ENCODE measurements around the gene ANG. TPM values are rescaled to one million over a fixed set of nuclear protein-coding genes. Genes with fewer than 3 reads are reported as not detected.

Gene ANG
- total and polyA plus RNA-seq, 9 of the 15 experiments (the other 6 are each of a cell fraction or from before 2014, with no cell fraction given), result 0.21 to 0.73 (median 0.34) TPM; not detected in 4

GRCh38 chr14:20680843-20681347 is 7.7 kb upstream of the ANG start:
- ATAC-seq, result no peak
- no TSS peak for BruUV-seq (replicated peaks)
- no peaks in the 10 kb centered on the region for H3K36me3 ChIP-seq (ENCODE audit: control insufficient read depth, insufficient read depth, low read length)
- intact Hi-C loops (cut with micrococcal nuclease) (loop anchor here (5.0 kb wide), 1 partner anchor 339 kb away; the partner anchor contains the start of gene PARP2), in situ Hi-C loops (cut with MboI) (loop anchor here (5.0 kb wide), 1 partner anchor 49 kb away; no protein-coding TSS in a partner anchor)
- 0% methylated on average over 7 of the region's 7 CpGs for WGBS (ENCODE audit: insufficient coverage, low coverage, missing lambda C conversion rate)
- TF ChIP-seq POLR2A (conservative IDR thresholded peaks at IDR 0.05) (no peak), MAFK (IDR thresholded peaks at IDR 0.05; ENCODE audit: low read length) (peak; percentile 97), HOXB6 (CRISPR knock-in tag; IDR thresholded peaks at IDR 0.05; ENCODE audit: borderline replicate concordance) (no peak), ZNF609 (CRISPR knock-in tag; IDR thresholded peaks at IDR 0.05; ENCODE audit: borderline replicate concordance) (no peak), ZNF77 (CRISPR knock-in tag; IDR thresholded peaks at IDR 0.05) (no peak)
- H2AFZ ChIP-seq (ENCODE audit: low read depth, low read length), result peak overlapping the region; percentile 92
- H3K4me1 ChIP-seq (replicated peaks in 1 of 2; ENCODE audit: control insufficient read depth in 2 of 2, insufficient read depth in 2 of 2, low read length in 2 of 2), result peaks cover 10 to 13% of the 10 kb centered on the region in 2 experiments; a peak in 3 of 5 replicates
- peak; percentile 19 for FAIRE-seq
- H3K27me3 ChIP-seq (ENCODE audit: control insufficient read depth in 2 of 2, insufficient read depth in 2 of 2, low read length in 2 of 2), result no peaks in the 10 kb centered on the region
- peak overlapping the region; percentile 51 to 74; a peak in 3 of 4 replicates for H3K9ac ChIP-seq (ENCODE audit: insufficient read depth in 1 of 2, low read depth in 2 of 2, low read length in 2 of 2)
- no peaks in the 10 kb centered on the region for H3K9me3 ChIP-seq (replicated peaks; ENCODE audit: control insufficient read depth, insufficient read depth, low read depth, low read length)
- H4K20me1 ChIP-seq (replicated peaks; ENCODE audit: control insufficient read depth, insufficient read depth, low read length), result peaks cover 9% of the 10 kb centered on the region; the same call in 1 of the 2 replicates
- H3K79me2 ChIP-seq (ENCODE audit: control insufficient read depth, insufficient read depth, low read length), result no peaks in the 10 kb centered on the region
- H3K4me3 ChIP-seq, result peak overlapping the region; percentile 75
- H3K9me1 ChIP-seq (ENCODE audit: control insufficient read depth, insufficient read depth, low read length), result no peaks in the 10 kb centered on the region
- DNase-seq (ENCODE audit: extremely low read depth in 1 of 4, low spot score in 3 of 4), result peak in 1 of 4 experiments; percentile 17
- H3K27ac ChIP-seq (ENCODE audit: extremely low read depth, low read depth, low read length), result 0 out of 3 replicates have a peak overlapping the region, but pooled peaks have one; percentile 17
- CTCF ChIA-PET (ENCODE audit: low intra/inter-chr PET ratio), result no interaction called here
- H3K4me2 ChIP-seq (ENCODE audit: insufficient read depth, low read length), result peak overlapping the region; percentile 94
- POLR2A ChIA-PET, result interaction anchor here (0.6 to 1.7 kb wide), 5 partner anchors 11 to 291 kb away, joined by 3 to 6 read pairs (median 3); no protein-coding TSS in a partner anchor
